ENCODE measurements around the gene COL11A1.

- no peak for TF ChIP-seq REST (IDR thresholded peaks at IDR 0.05; ENCODE audit: insufficient read depth in 1 of 2, low read depth in 2 of 2, low read length in 2 of 2)
- no peak for TF ChIP-seq TAF1 (IDR thresholded peaks at IDR 0.05; ENCODE audit: borderline replicate concordance, insufficient read depth, low read length)
Observed at GRCh38 chr1:102853701-102854187, 254.6 kb downstream of the COL11A1 start.
